GM18909 (cell line): ENCODE data around the gene EMC10.
"Not testable (repeated sequence)": the region's sequence is repeated elsewhere in the genome, so short reads cannot be mapped to it uniquely, and the experiment has no call there.

ENCODE experiments used
- ATAC-seq: cut with Tn5 transposase; IDR thresholded peaks from one replicate; pipeline ENCODE4 v1.9.1; 2021; ENCODE audit warnings: mild to moderate bottlenecking; ENCODE audit not compliant: unreplicated experiment, poor library complexity

EMC10 gene

GRCh38 chr19:50476224-50476906, at the start of gene EMC10, which contains the start of gene GARIN5A:
EMC10 (plus strand) TSS chr19:50476507; CDS start chr19:50476545, 38 bp downstream.
GARIN5A (minus strand) TSS chr19:50476848; CDS start chr19:50476388, 460 bp downstream.
- peak; percentile 81 for ATAC-seq

GRCh38 chr19:50427318-50427925, 48.9 kb upstream of the EMC10 start:
- ATAC-seq = no peak

GRCh38 chr19:50427997-50428425, 48.3 kb upstream of the EMC10 start:
- ATAC-seq = no peak

- ATAC-seq = no peak
Observed at GRCh38 chr19:50428772-50429463, 47.4 kb upstream of the EMC10 start.

- no peak for ATAC-seq
Observed at GRCh38 chr19:50430888-50431342, 45.4 kb upstream of the EMC10 start.

- peak; percentile 76 for ATAC-seq
Observed at GRCh38 chr19:50431343-50432220, 44.7 kb upstream of the EMC10 start.

- peak; percentile 14 for ATAC-seq
Observed at GRCh38 chr19:50432221-50433028, 43.9 kb upstream of the EMC10 start, which contains the start of gene MYBPC2. MYBPC2 (plus strand) TSS chr19:50432892; CDS start chr19:50432954, 62 bp downstream.

GRCh38 chr19:50433201-50434180, 42.8 kb upstream of the EMC10 start:
- ATAC-seq = no peak

GRCh38 chr19:50434525-50434924, 41.8 kb upstream of the EMC10 start:
- ATAC-seq = no peak

- ATAC-seq = no peak
Observed at GRCh38 chr19:50435221-50435620, 41.1 kb upstream of the EMC10 start.

- no peak for ATAC-seq
Observed at GRCh38 chr19:50435627-50436026, 40.7 kb upstream of the EMC10 start.

GRCh38 chr19:50437862-50438449, 38.4 kb upstream of the EMC10 start:
- no peak for ATAC-seq

GRCh38 chr19:50439130-50439529, 37.2 kb upstream of the EMC10 start:
- not testable (repeated sequence) for ATAC-seq

GRCh38 chr19:50444059-50444458, 32.2 kb upstream of the EMC10 start:
- no peak for ATAC-seq

GRCh38 chr19:50447053-50447452, 29.3 kb upstream of the EMC10 start:
- ATAC-seq = no peak

- ATAC-seq = no peak
Observed at GRCh38 chr19:50447750-50448149, 28.6 kb upstream of the EMC10 start.

GRCh38 chr19:50449236-50449899, 26.9 kb upstream of the EMC10 start:
- ATAC-seq = no peak
